Caco-2 (cell line): Measurements from ENCODE around the gene ADM. TPM values are rescaled to one million over a fixed set of nuclear protein-coding genes. Genes with fewer than 3 reads are reported as not detected.
A peak's percentile ranks its signal among the peaks of the same experiment; 100 is the strongest.

Experiments used
- BruUV-seq: library from RNA; stranded (reverse); fragments of 400-500 nt; replicated peaks from 2 replicates; lab custom pipeline; 2021; lab: Mats Ljungman, UMichigan
- CTCF ChIA-PET: fragments of 300-600 bp; sonication (Branson Sonifier 250); formaldehyde crosslinking; loops from one replicate; lab custom pipeline; 2022; ENCODE audit warnings: antibody characterized with exemption; lab: Charles Lee
- POLR2A ChIA-PET: fragments of 300-600 bp; sonication (Branson Sonifier 250); formaldehyde crosslinking; loops from one replicate; lab custom pipeline; 2022; ENCODE audit warnings: antibody characterized with exemption; lab: Charles Lee
- DNase-seq, 2 experiments: peaks; one replicate each; pipeline versions ENCODE4 v3.0.0 to v3.0.0-alpha.2; 2020 to 2022
- H3K27me3 ChIP-seq: replicated peaks from 2 replicates; pipeline ENCODE4 v1.6.0; 2011; ENCODE audit warnings: low read length; ENCODE audit not compliant: control insufficient read depth, insufficient read depth
- H3K36me3 ChIP-seq: 2 replicates; pipeline ENCODE4 v1.5.1; 2011; ENCODE audit warnings: low read length; ENCODE audit not compliant: control insufficient read depth, insufficient read depth
- H3K4me1 ChIP-seq: fragments of 250-450 bp; sonication (Bioruptor Pico); 2 replicates; pipeline ENCODE4 v1.5.1; 2020; ENCODE audit warnings: mild to moderate bottlenecking
- H3K4me3 ChIP-seq: 2 replicates; pipeline ENCODE4 v1.5.1; 2011; ENCODE audit warnings: low read depth, mild to moderate bottlenecking, control low read depth, low read length
- H3K9me3 ChIP-seq: fragments of 250-450 bp; sonication (Bioruptor Pico); 2 replicates; pipeline ENCODE4 v1.5.1; 2020; ENCODE audit warnings: mild to moderate bottlenecking, moderate library complexity
- H3K27ac Mint-ChIP-seq: one replicate; pipeline ENCODE4 v1.8.0; 2022; ENCODE audit warnings: mixed read lengths; ENCODE audit not compliant: unreplicated experiment
- H3K27me3 Mint-ChIP-seq: one replicate; pipeline ENCODE4 v1.8.0; 2022; ENCODE audit warnings: mixed read lengths; ENCODE audit not compliant: insufficient read depth, unreplicated experiment
- H3K36me3 Mint-ChIP-seq: one replicate; pipeline ENCODE4 v1.8.0; 2022; ENCODE audit warnings: mild to moderate bottlenecking, mixed read lengths; ENCODE audit not compliant: insufficient read depth, unreplicated experiment
- H3K4me1 Mint-ChIP-seq: one replicate; pipeline ENCODE4 v1.8.0; 2022; ENCODE audit warnings: low read depth, mixed read lengths; ENCODE audit not compliant: unreplicated experiment
- H3K4me3 Mint-ChIP-seq: one replicate; pipeline ENCODE4 v1.8.0; 2022; ENCODE audit warnings: mild to moderate bottlenecking, moderate library complexity, mixed read lengths; ENCODE audit not compliant: unreplicated experiment
- H3K9me3 Mint-ChIP-seq: one replicate; pipeline ENCODE4 v1.8.0; 2022; ENCODE audit warnings: mixed read lengths; ENCODE audit not compliant: unreplicated experiment
- intact Hi-C: fragments of 100-400 bp; cut with micrococcal nuclease; formaldehyde crosslinking; loops from one replicate; pipeline ENCODE4 v1.10.0; 2022; ENCODE audit not compliant: unreplicated experiment
- total RNA-seq: library from RNA; stranded (reverse); gene quantifications from 2 replicates; pipeline ENCODE4 v1.2.3, GENCODE V29; 2022
- TF ChIP-seq, protein P1 (sequence below), 2 experiments: fragments of 200-600 bp in 1 of 2; IDR thresholded peaks; 1 replicate in 1 of 2; 2 replicates in 1 of 2; pipeline versions ENCODE4 v1.5.1 to v1.8.0; 2011 to 2022; ENCODE audit warnings: antibody characterized with exemption in 1 of 2, control low read depth in 1 of 2, inconsistent platforms in 1 of 2, low read depth in 1 of 2, low read length in 1 of 2, mild to moderate bottlenecking in 1 of 2, moderate library complexity in 1 of 2; ENCODE audit not compliant: insufficient read depth in 1 of 2, severe bottlenecking in 1 of 2, unreplicated experiment in 1 of 2

Gene ADM
- total RNA-seq, 1 experiment from 2014 or later: 127 TPM

DNA sequence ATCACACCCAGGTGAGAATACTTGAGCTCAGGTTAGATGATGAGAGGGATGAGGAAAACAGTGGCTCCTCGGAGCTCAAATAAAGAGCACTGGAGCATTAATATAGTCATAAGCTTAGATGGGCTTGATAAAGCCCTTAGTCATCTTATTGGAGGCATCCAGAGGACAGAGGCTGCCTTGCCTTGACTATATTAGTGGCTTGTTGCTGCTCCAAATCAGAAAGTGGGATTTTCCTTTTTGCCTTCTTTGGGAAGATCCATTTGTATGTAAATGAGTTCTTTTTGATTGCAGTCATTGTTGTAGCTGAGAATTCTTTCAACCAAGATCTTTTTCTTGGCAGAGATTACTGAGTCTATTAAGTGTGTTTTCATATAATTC, 18.9 kb downstream of the ADM start:
- intact Hi-C loops: loop anchor here (1.0 to 5.0 kb wide), 8 partner anchors 14 to 565 kb away; no protein-coding TSS in a partner anchor
- no peaks in the 10 kb centered on the region for H3K36me3 Mint-ChIP-seq
- peaks cover 72% of the 10 kb centered on the region for H3K4me1 ChIP-seq
- no TSS peak for BruUV-seq
- POLR2A ChIA-PET: interaction anchor here (0.8 kb wide), 1 partner anchor 20 kb away, joined by 3 read pairs; no protein-coding TSS in a partner anchor
- TF ChIP-seq, protein P1, sequence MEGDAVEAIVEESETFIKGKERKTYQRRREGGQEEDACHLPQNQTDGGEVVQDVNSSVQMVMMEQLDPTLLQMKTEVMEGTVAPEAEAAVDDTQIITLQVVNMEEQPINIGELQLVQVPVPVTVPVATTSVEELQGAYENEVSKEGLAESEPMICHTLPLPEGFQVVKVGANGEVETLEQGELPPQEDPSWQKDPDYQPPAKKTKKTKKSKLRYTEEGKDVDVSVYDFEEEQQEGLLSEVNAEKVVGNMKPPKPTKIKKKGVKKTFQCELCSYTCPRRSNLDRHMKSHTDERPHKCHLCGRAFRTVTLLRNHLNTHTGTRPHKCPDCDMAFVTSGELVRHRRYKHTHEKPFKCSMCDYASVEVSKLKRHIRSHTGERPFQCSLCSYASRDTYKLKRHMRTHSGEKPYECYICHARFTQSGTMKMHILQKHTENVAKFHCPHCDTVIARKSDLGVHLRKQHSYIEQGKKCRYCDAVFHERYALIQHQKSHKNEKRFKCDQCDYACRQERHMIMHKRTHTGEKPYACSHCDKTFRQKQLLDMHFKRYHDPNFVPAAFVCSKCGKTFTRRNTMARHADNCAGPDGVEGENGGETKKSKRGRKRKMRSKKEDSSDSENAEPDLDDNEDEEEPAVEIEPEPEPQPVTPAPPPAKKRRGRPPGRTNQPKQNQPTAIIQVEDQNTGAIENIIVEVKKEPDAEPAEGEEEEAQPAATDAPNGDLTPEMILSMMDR (IDR thresholded peaks at IDR 0.05; ENCODE audit: insufficient read depth in 1 of 2, low read depth in 1 of 2, low read length in 1 of 2, severe bottlenecking in 1 of 2, unreplicated experiment in 1 of 2): no peak
- peak overlapping the region; percentile 90 for H3K27ac Mint-ChIP-seq
- peaks cover 42% of the 10 kb centered on the region for H3K4me1 Mint-ChIP-seq
- no peak for DNase-seq
- H3K27me3 ChIP-seq: no peaks in the 10 kb centered on the region
- no peak overlapping the region for H3K4me3 ChIP-seq
- no peaks in the 10 kb centered on the region for H3K9me3 Mint-ChIP-seq
- H3K4me3 Mint-ChIP-seq: no peak overlapping the region
- CTCF ChIA-PET: interaction anchor here (1.5 to 1.8 kb wide), 2 partner anchors 10 to 43 kb away, joined by 4 to 6 read pairs; no protein-coding TSS in a partner anchor
- H3K9me3 ChIP-seq: no peaks in the 10 kb centered on the region
- no peaks in the 10 kb centered on the region for H3K27me3 Mint-ChIP-seq
- H3K36me3 ChIP-seq: no peaks in the 10 kb centered on the region

DNA sequence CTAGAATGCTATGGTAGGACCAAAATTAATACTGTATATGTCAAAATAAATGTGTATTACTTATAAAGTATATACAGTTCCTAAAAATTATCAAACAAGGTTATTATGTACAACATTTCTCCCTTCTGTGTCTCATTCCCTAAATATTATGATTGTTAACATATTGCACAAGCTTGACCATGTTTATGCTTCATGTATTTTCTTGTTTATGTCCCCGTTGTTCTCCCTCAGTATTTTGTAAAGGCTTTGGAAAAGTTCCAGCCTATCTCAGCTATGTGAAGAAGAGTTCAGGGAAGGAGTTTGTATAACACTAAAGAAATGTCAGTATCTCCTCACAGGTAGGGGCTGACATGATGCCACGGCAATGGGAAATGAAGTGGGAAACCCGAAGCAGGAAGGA, 19.6 kb downstream of the ADM start:
- Mint-ChIP-seq H3K27ac (peak overlapping the region; percentile 84), H3K4me3 (no peak overlapping the region), H3K27me3 (no peaks in the 10 kb centered on the region), H3K36me3 (no peaks in the 10 kb centered on the region), H3K4me1 (peaks cover 47% of the 10 kb centered on the region), H3K9me3 (no peaks in the 10 kb centered on the region)
- Histone ChIP-seq H3K27me3 (no peaks in the 10 kb centered on the region), H3K9me3 (no peaks in the 10 kb centered on the region), H3K4me3 (no peak overlapping the region), H3K4me1 (peaks cover 77% of the 10 kb centered on the region), H3K36me3 (no peaks in the 10 kb centered on the region)
- BruUV-seq: no TSS peak
- TF ChIP-seq, protein P1 (IDR thresholded peaks at IDR 0.05; ENCODE audit: insufficient read depth in 1 of 2, low read depth in 1 of 2, low read length in 1 of 2, severe bottlenecking in 1 of 2, unreplicated experiment in 1 of 2): no peak
- CTCF ChIA-PET: interaction anchor here (1.5 to 2.6 kb wide), 3 partner anchors 10 to 42 kb away, joined by 4 to 34 read pairs (median 6); partner anchors contain the start of gene ADM
- POLR2A ChIA-PET: interaction anchor here (0.8 to 1.2 kb wide), 2 partner anchors 20 to 21 kb away, joined by 3 to 7 read pairs; partner anchors contain the start of gene ADM
- intact Hi-C loops: loop anchor here (5.0 kb wide), 1 partner anchor 352 kb away; no protein-coding TSS in a partner anchor
- no peak for DNase-seq

DNA sequence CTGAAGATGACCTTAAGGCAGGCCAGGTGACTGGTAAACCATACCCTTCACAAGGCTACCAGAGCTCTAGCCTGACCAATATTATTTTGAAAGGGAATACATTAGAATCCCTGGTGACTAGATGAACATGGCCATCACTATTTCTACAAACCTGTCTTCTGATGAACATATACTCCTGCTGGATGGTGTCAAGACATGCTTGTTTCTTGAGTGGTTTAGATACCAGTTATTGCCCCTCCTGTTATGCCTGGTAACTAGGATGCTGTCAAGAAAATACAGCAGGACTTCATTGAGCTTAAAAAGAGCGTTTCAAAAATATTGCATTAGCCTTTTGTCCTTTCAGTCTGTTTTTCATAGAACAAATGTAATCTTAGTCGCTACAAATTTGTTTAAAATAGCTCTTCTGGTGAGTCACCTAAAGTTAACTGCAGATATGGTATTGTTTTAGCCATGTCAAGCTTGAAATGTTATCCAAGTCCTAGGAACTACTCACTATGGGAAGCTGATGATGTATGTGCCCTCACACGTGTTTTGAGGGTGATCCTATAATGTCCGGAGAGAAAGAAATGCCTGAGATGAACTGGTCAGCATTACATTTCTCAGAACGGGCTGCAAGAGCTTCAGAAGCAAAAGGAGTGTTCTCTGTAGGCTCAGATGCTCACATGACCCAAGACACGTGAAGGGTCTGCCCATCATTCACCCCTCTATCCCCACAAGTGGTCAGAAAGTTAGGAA, 20.6 kb downstream of the ADM start:
- Histone ChIP-seq H3K4me3 (no peak overlapping the region), H3K27me3 (no peaks in the 10 kb centered on the region), H3K4me1 (peaks cover 84% of the 10 kb centered on the region), H3K36me3 (no peaks in the 10 kb centered on the region), H3K9me3 (no peaks in the 10 kb centered on the region)
- ChIA-PET CTCF (interaction anchor here (0.6 to 3.2 kb wide), 5 partner anchors 18 to 63 kb away, joined by 3 to 39 read pairs (median 7); partner anchors contain the start of gene ADM), POLR2A (interaction anchor here (0.8 to 1.7 kb wide), 6 partner anchors 16 to 63 kb away, joined by 3 to 7 read pairs (median 5); partner anchors contain the start of gene ADM)
- H3K4me1 Mint-ChIP-seq: peaks cover 47% of the 10 kb centered on the region
- no peaks in the 10 kb centered on the region for H3K36me3 Mint-ChIP-seq
- H3K4me3 Mint-ChIP-seq: no peak overlapping the region
- intact Hi-C loops: loop anchor here (1.0 to 5.0 kb wide), 7 partner anchors 26 to 713 kb away; partner anchors contain the start of gene AMPD3
- DNase-seq: no peak
- BruUV-seq: no TSS peak
- H3K27me3 Mint-ChIP-seq: no peaks in the 10 kb centered on the region
- no peaks in the 10 kb centered on the region for H3K9me3 Mint-ChIP-seq
- TF ChIP-seq, protein P1 (IDR thresholded peaks at IDR 0.05; ENCODE audit: insufficient read depth in 1 of 2, low read depth in 1 of 2, low read length in 1 of 2, severe bottlenecking in 1 of 2, unreplicated experiment in 1 of 2): no peak
- peak overlapping the region; percentile 61 for H3K27ac Mint-ChIP-seq
